K562 (cell line): Measurements from ENCODE around the gene ERLEC1. TPM values are rescaled to one million over a fixed set of nuclear protein-coding genes. Genes with fewer than 3 reads are reported as not detected.
A peak's percentile ranks its signal among the peaks of the same experiment; 100 is the strongest.

Experiments used
- CBX1 ChIP-seq: sonication (generic); IDR thresholded peaks from 2 replicates; pipeline ENCODE4 v1.6.1; 2016; ENCODE audit warnings: antibody characterized with exemption, low read depth, mild to moderate bottlenecking
- COPS2 ChIP-seq: fragments of 450-650 bp; conservative IDR thresholded peaks from 2 replicates; pipeline ENCODE4 v1.6.1; 2016; ENCODE audit warnings: mild to moderate bottlenecking, moderate library complexity
- CTCFL ChIP-seq: IDR thresholded peaks from 2 replicates; pipeline ENCODE4 v1.6.1; 2011; ENCODE audit warnings: borderline replicate concordance, low read depth, mild to moderate bottlenecking, moderate library complexity, low read length; ENCODE audit not compliant: insufficient read depth, poor library complexity, severe bottlenecking
- CUX1 ChIP-seq: fragments of 200-800 bp; sonication (Bioruptor generic); IDR thresholded peaks from 2 replicates; pipeline ENCODE4 v1.6.1; 2016; ENCODE audit warnings: missing genetic modification characterization, missing compliant biosample characterization
- HNRNPL ChIP-seq: fragments of 200-400 bp; formaldehyde crosslinking; IDR thresholded peaks from 2 replicates; pipeline ENCODE4 v1.6.1; 2017; ENCODE audit warnings: low read depth, mild to moderate bottlenecking, low read length
- KLF16 ChIP-seq: IDR thresholded peaks from 2 replicates; pipeline ENCODE4 v1.6.1; 2016; ENCODE audit warnings: antibody characterized with exemption
- LARP7 ChIP-seq: fragments of 450-650 bp; IDR thresholded peaks from 2 replicates; pipeline ENCODE4 v1.6.1; 2016
- ZNF384 ChIP-seq: IDR thresholded peaks from 2 replicates; pipeline ENCODE4 v1.6.1; 2012; ENCODE audit warnings: low read depth, low read length, improper control_type of control experiment
- polyA plus RNA-seq, 8 experiments: library from polyadenylated mRNA; depleted of rRNA in 4 of 8; stranded (reverse) in 5 of 8; unstranded in 3 of 8; fragments of >200 nt; fragmentation: Nextera tagmentation in 2 of 8; fragmentation: Illumina TruSeq in 1 of 8; extraction: Ambion mirVana in 2 of 8; extraction: Trizol in 1 of 8; gene quantifications; 2 replicates each; pipeline versions ENCODE4 v1.2.1 to v1.2.3, GENCODE V29; 2011 to 2014; ENCODE audit warnings: inconsistent platforms in 1 of 8, missing spikeins in 1 of 8
- total RNA-seq, 7 experiments: library from RNA; depleted of rRNA in 6 of 7; stranded (reverse); fragments of >200 nt in 6 of 7; fragmentation: Illumina TruSeq in 2 of 7; extraction: Trizol in 2 of 7; gene quantifications; 2 replicates each; pipeline versions ENCODE4 v1.2.1 to v1.2.3, GENCODE V29; 2011 to 2021; ENCODE audit warnings: low replicate concordance in 1 of 7
- TF ChIP-seq, protein P1 (sequence below): sonication (generic); formaldehyde crosslinking; IDR thresholded peaks from 2 replicates; pipeline ENCODE4 v1.9.0; 2022; ENCODE audit warnings: mild to moderate bottlenecking, missing genetic modification reagents
- TF ChIP-seq, protein P2 (sequence below): fragments of 450-650 bp; IDR thresholded peaks from 2 replicates; pipeline ENCODE4 v1.6.1; 2016; ENCODE audit warnings: low read depth

Gene ERLEC1
- total and polyA plus RNA-seq, 9 of the 15 experiments (the other 6 are each of a cell fraction or from before 2014, with no cell fraction given): 12.0 to 41.6 (median 30.6) TPM

- TF ChIP-seq CTCFL (peak; percentile 5), KLF16 (no peak), ZNF384 (no peak), HNRNPL (no peak), CUX1 (CRISPR knock-in tag) (no peak), LARP7 (no peak), CBX1 (0 out of 2 replicates have a peak, but pooled peaks have one; percentile 44), COPS2 (no peak)
- TF ChIP-seq, protein P1, sequence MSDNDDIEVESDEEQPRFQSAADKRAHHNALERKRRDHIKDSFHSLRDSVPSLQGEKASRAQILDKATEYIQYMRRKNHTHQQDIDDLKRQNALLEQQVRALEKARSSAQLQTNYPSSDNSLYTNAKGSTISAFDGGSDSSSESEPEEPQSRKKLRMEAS (CRISPR knock-in tag): peak; percentile 62
- TF ChIP-seq, protein P2, sequence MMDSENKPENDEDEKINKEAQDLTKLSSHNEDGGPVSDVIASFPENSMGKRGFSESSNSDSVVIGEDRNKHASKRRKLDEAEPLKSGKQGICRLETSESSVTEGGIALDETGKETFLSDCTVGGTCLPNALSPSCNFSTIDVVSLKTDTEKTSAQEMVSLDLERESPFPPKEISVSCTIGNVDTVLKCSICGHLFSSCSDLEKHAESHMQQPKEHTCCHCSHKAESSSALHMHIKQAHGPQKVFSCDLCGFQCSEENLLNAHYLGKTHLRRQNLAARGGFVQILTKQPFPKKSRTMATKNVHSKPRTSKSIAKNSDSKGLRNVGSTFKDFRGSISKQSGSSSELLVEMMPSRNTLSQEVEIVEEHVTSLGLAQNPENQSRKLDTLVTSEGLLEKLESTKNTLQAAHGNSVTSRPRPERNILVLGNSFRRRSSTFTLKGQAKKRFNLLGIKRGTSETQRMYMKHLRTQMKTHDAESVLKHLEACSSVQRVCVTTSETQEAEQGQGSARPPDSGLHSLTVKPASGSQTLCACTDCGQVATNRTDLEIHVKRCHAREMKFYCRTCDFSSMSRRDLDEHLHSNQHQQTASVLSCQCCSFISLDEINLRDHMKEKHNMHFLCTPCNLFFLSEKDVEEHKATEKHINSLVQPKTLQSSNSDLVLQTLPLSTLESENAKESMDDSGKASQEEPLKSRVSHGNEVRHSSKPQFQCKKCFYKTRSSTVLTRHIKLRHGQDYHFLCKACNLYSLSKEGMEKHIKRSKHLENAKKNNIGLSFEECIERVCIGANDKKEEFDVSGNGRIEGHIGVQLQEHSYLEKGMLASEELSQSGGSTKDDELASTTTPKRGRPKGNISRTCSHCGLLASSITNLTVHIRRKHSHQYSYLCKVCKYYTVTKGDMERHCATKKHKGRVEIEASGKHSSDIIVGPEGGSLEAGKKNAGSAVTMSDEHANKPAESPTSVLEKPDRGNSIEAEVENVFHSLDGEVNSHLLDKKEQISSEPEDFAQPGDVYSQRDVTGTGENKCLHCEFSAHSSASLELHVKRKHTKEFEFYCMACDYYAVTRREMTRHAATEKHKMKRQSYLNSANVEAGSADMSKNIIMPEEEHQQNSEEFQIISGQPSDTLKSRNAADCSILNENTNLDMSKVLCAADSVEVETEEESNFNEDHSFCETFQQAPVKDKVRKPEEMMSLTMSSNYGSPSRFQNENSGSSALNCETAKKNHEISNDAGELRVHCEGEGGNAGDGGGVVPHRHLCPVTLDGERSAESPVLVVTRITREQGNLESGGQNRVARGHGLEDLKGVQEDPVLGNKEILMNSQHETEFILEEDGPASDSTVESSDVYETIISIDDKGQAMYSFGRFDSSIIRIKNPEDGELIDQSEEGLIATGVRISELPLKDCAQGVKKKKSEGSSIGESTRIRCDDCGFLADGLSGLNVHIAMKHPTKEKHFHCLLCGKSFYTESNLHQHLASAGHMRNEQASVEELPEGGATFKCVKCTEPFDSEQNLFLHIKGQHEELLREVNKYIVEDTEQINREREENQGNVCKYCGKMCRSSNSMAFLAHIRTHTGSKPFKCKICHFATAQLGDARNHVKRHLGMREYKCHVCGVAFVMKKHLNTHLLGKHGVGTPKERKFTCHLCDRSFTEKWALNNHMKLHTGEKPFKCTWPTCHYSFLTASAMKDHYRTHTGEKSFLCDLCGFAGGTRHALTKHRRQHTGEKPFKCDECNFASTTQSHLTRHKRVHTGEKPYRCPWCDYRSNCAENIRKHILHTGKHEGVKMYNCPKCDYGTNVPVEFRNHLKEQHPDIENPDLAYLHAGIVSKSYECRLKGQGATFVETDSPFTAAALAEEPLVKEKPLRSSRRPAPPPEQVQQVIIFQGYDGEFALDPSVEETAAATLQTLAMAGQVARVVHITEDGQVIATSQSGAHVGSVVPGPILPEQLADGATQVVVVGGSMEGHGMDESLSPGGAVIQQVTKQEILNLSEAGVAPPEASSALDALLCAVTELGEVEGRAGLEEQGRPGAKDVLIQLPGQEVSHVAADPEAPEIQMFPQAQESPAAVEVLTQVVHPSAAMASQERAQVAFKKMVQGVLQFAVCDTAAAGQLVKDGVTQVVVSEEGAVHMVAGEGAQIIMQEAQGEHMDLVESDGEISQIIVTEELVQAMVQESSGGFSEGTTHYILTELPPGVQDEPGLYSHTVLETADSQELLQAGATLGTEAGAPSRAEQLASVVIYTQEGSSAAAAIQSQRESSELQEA: no peak; the same call in 1 of the 2 replicates
Measured at GRCh38 chr2:53767405-53768241, 19.2 kb upstream of the ERLEC1 start, which contains the start of gene CHAC2 (continued).
